ENCODE measurements around the gene TTLL11. TPM values are rescaled to one million over a fixed set of nuclear protein-coding genes. Genes with fewer than 3 reads are reported as not detected.
"Not testable (repeated sequence)": the region's sequence is repeated elsewhere in the genome, so short reads cannot be mapped to it uniquely, and the experiment has no call there.

TTLL11 gene
- total RNA-seq, 1 donor from 2014 or later = 5.8 TPM

DNA sequence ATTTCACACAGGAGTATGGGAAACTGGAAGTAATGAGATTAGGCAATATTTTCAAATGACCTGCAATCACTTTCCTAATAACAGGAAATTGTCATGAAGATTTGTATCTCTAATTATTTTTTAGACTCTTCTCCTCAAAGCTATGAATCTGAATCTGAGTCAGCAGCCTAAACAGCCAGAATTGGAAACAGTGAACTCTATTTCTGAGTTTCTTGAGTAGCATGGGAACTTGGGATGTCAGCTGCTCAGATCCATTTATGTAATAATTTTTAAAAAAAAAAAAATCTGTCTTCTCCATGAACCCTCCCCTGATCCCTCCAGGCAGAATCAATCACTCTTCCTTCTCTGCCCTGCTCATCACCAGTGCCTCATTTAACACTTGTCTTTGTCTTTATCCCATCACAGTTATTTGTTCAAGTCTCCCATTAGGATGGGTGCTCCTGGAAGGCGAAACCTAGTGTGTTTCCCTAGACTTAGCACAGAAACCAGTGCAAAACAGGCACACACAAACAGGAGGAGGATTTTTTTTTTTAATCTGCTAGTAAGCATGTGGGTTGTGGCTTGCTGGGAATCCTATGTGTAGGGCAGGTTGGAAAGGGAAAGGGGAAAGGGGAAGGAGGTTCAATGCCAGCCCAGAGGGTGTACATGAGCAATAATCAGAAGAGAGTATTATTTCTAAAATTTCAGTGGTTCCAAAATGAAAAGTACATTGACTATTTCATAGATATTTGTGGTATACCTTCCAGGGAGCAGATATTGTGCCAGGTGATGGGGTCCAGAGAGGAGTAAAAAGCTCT lies 186.8 kb downstream of the TTLL11 start:
- no peak for ATAC-seq
- intact Hi-C loops (cut with micrococcal nuclease) = no loop called here

GRCh38 chr9:121902461-121903135 lies 190.5 kb downstream of the TTLL11 start:
- DNase-seq (no peak), ATAC-seq (peak; percentile 87)
- intact Hi-C loops (cut with micrococcal nuclease) = no loop called here

More for the DNA sequence above, 186.8 kb downstream of the TTLL11 start:
- DNase-seq = no peak

GRCh38 chr9:121901616-121902015 lies 191.5 kb downstream of the TTLL11 start:
- ATAC-seq (no peak), DNase-seq (no peak)
- intact Hi-C loops (cut with micrococcal nuclease) = no loop called here

GRCh38 chr9:121900163-121900562 lies 192.9 kb downstream of the TTLL11 start:
- DNase-seq = no peak
- intact Hi-C loops (cut with micrococcal nuclease) = no loop called here

DNA sequence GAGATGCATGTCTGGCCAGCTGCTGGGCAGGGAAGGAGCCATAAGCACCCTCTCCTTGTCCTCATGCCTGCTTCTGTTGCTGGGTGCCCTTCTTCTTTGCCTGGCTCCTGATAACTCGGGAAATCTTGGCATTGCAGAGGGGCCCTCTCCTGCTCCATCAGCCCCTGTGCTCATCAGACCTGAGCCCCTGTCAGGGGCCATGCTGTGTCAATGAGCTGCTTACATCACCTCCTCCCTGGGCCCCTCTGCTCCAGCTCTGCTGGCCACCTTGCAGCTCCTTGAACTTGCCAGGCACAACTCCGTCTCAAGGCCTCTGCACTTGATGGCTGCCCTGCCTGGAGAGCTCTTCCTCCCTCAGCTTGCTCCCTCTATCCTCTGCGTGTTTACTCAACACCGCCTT lies 194.3 kb downstream of the TTLL11 start:
- intact Hi-C loops (cut with micrococcal nuclease) = no loop called here
- no peak for ATAC-seq
- no peak for DNase-seq

More at GRCh38 chr9:121900163-121900562, 192.9 kb downstream of the TTLL11 start:
- ATAC-seq = no peak

GRCh38 chr9:121897140-121897539 lies 196.0 kb downstream of the TTLL11 start:
- ATAC-seq (no peak), DNase-seq (no peak)
- intact Hi-C loops (cut with micrococcal nuclease) = no loop called here

DNA sequence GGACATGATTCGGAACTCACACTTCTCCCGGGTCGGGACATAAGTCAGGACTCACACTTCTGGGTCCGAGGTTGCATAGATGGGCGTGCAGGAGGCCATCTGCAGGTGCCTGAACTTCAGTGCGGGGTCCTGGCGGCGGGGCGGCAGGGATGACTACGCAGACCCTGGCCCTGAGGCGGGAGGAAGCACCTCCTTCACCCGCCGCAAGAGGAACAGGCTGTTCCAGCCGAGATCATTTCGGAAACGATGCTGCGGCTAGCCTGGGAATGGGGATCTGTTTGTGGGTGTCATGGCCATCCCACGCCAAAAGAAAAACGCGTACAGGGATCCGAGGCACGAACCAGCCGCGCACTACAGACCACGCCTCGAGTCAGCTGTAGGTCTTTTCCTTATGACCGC lies 196.6 kb downstream of the TTLL11 start:
- intact Hi-C loops (cut with micrococcal nuclease) = no loop called here
- peak; percentile 18 for ATAC-seq
- DNase-seq = no peak

- peak; percentile 76 for ATAC-seq
- intact Hi-C loops (cut with micrococcal nuclease) = no loop called here
- peak; percentile 53 for DNase-seq
Measured at GRCh38 chr9:121895818-121896544, 197.1 kb downstream of the TTLL11 start.

GRCh38 chr9:121895358-121895757 lies 197.8 kb downstream of the TTLL11 start:
- intact Hi-C loops (cut with micrococcal nuclease) = no loop called here
- ATAC-seq (no peak), DNase-seq (no peak)

DNA sequence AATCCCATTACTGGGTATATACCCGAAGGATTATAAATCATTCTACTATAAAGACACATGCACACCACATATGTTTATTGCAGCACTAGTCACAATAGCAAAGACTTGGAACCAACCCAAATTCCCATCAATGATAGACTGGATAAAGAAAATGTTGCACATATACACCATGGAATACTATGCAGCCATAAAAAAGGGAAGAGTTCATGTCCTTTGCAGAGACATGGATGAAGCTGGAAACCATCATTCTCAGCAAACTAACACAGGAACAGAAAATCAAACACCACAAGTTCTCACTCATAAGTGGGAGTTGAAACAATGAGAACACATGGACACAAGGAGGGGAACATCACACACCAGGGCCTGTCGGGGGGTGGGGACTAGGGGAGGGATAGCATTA lies 198.7 kb downstream of the TTLL11 start:
- ATAC-seq; DNase-seq; intact Hi-C loops (cut with micrococcal nuclease): not testable (repeated sequence)

DNA sequence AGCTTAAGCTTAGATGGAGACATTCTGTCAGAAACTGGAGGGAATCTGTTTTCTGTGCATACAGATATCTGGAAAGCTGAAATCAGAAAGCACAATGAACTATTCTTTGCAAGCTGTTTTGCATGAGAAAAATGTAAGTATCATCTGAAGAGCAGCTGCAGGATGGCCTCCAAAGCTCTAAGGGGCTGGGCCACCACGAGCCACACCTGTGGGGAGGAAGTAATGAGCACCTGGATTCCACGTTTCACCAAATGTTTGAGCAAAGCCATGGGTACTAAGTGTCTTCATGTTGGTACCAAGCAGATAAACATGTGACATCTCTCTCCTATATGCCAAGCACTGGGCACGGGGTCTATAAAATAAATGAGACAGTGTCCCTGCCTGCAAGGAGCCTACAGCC lies 199.3 kb downstream of the TTLL11 start:
- DNase-seq = no peak
- intact Hi-C loops (cut with micrococcal nuclease) = no loop called here
- ATAC-seq = no peak

DNA sequence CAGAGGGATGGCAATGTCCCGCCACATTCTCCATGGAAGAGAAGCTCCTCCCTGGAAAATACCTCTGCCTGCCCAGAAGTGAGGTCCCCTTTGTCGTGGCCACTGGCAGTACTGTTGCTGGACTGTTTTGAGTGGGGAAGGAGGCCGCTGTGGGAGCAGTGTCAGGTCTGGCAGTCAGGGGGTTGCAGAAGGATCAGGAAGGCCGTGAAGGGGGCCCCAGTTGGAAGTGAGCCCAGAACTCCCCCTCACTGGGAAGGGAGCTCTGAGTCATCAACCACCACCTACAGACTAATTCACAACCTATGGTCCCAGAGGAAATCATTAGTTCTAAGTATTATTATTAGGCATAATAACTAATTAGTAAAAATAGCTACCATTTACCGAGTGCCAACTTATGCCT lies 200.4 kb downstream of the TTLL11 start:
- DNase-seq = no peak
- intact Hi-C loops (cut with micrococcal nuclease) = no loop called here
- no peak for ATAC-seq

- intact Hi-C loops (cut with micrococcal nuclease) = no loop called here
- DNase-seq (no peak), ATAC-seq (no peak)
Measured at GRCh38 chr9:121890746-121891145, 202.4 kb downstream of the TTLL11 start.

- intact Hi-C loops (cut with micrococcal nuclease) = no loop called here
- ATAC-seq = peak; percentile 75
- no peak for DNase-seq
Measured at GRCh38 chr9:121889990-121890563, 203.0 kb downstream of the TTLL11 start.

DNA sequence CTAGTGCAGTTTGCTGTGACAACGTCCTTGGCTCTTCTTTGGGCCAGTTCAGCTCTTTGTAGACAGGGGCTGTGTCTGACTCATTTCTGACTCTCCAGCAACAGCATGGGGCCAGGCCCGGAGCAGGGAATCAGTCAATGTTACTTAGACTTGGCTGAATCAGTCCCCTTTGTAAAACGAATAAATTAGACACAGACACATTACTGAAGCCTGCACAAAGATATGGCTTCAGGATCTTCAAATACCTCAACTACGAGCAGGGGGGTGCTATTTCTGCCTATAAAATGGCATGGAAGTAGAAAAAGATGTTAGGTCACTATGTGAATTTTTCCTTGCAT lies 204.7 kb downstream of the TTLL11 start:
- intact Hi-C loops (cut with micrococcal nuclease) = no loop called here
- DNase-seq = no peak
- peak; percentile 37 for ATAC-seq

GRCh38 chr9:121887553-121888437 lies 205.3 kb downstream of the TTLL11 start:
- ATAC-seq = peak; percentile 33
- intact Hi-C loops (cut with micrococcal nuclease) = no loop called here
- no peak for DNase-seq

- ATAC-seq (no peak), DNase-seq (no peak)
- intact Hi-C loops (cut with micrococcal nuclease) = no loop called here
Measured at GRCh38 chr9:121886759-121887485, 206.2 kb downstream of the TTLL11 start.

DNA sequence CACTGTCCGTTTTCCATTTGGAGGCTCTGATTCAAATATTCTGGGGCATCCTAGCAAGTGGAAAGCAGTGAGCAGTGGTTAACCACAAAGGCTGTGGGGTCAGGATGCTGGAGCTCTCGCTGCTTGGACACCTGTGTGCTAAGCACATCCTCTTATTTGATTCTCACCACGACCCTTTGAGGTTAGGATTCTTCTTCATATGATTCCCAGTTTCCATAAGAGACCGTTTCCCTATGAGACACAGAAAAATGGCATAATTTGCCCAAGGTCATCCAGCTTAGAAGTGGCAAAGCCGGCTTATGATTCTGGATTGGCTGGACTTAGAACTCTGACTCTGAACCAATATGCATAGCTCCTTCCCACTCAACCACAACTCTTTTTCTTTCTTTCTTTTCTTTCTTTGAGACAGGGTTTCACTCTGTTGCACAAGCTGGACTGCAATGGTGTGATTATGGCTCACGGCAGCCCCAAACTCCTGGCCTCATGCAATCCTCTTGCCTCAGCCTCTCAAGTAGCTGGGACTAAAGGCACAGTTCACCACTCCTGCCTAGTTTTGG lies 207.7 kb downstream of the TTLL11 start:
- DNase-seq (no peak), ATAC-seq (no peak)
- intact Hi-C loops (cut with micrococcal nuclease) = no loop called here
